GM12873 (cell line): ENCODE data around the gene GPR15LG.

Source experiments
- CTCF ChIP-seq: IDR thresholded peaks from 2 replicates; pipeline ENCODE4 v1.5.1; 2012; ENCODE audit warnings: low read depth, mild to moderate bottlenecking, moderate library complexity, low read length, control low read depth; ENCODE audit not compliant: insufficient read depth; ENCODE audit errors: missing control alignments

The GPR15LG gene

GRCh38 chr10:84173501-84173929 is at the start of gene GPR15LG:
Gene GPR15LG, plus strand, starts transcription at chr10:84173801. Its CDS starts 51 bp downstream, at chr10:84173852.
- TF ChIP-seq CTCF, result no peak

GRCh38 chr10:84125910-84126784 is 47.5 kb upstream of the GPR15LG start:
- TF ChIP-seq CTCF, result peak; percentile 25

GRCh38 chr10:84126785-84127167 is 46.8 kb upstream of the GPR15LG start:
- TF ChIP-seq CTCF, result no peak

- no peak for TF ChIP-seq CTCF
These were observed 37.8 kb upstream of the GPR15LG start for GRCh38 chr10:84135836-84136235.

GRCh38 chr10:84137811-84138210 is 35.8 kb upstream of the GPR15LG start:
- no peak for TF ChIP-seq CTCF

- TF ChIP-seq CTCF, result no peak
These were observed 35.0 kb upstream of the GPR15LG start for GRCh38 chr10:84138478-84139125.
